ENCODE measurements around the gene AATF.

The AATF gene

GRCh38 chr17:36942631-36943125 lies 6.1 kb upstream of the AATF start:
- FAIRE-seq, result no peak

GRCh38 chr17:36943250-36944191 lies 5.2 kb upstream of the AATF start:
- FAIRE-seq, result no peak

- FAIRE-seq, result no peak
These were observed 4.2 kb upstream of the AATF start for GRCh38 chr17:36944553-36944952.

GRCh38 chr17:36945140-36945539 lies 3.6 kb upstream of the AATF start:
- no peak for FAIRE-seq

- FAIRE-seq, result no peak
These were observed 2.6 kb upstream of the AATF start for GRCh38 chr17:36945959-36946725.

- no peak for FAIRE-seq
These were observed 2.0 kb upstream of the AATF start for GRCh38 chr17:36946726-36947091.

GRCh38 chr17:36947922-36948716 lies 635 bp upstream of the AATF start:
- FAIRE-seq, result no peak

GRCh38 chr17:36949461-36949927 lies 740 bp downstream of the AATF start:
- FAIRE-seq, result no peak

GRCh38 chr17:36950027-36950426 lies 1.3 kb downstream of the AATF start:
- FAIRE-seq, result no peak

GRCh38 chr17:36951084-36951789 lies 2.5 kb downstream of the AATF start:
- FAIRE-seq, result no peak

- no peak for FAIRE-seq
These were observed 22.8 kb downstream of the AATF start for GRCh38 chr17:36971508-36971907.

GRCh38 chr17:36972186-36972700 lies 23.5 kb downstream of the AATF start:
- FAIRE-seq, result no peak

- no peak for FAIRE-seq
These were observed 24.2 kb downstream of the AATF start for GRCh38 chr17:36972905-36973304.

- no peak for FAIRE-seq
These were observed 27.3 kb downstream of the AATF start for GRCh38 chr17:36975922-36976515.

GRCh38 chr17:36977066-36977465 lies 28.3 kb downstream of the AATF start:
- no peak for FAIRE-seq

GRCh38 chr17:36977568-36977967 lies 28.8 kb downstream of the AATF start:
- FAIRE-seq, result no peak

- no peak for FAIRE-seq
These were observed 30.2 kb downstream of the AATF start for GRCh38 chr17:36978810-36979564.

GRCh38 chr17:36979565-36979941 lies 30.8 kb downstream of the AATF start:
- FAIRE-seq, result no peak

GRCh38 chr17:36980280-36980761 lies 31.6 kb downstream of the AATF start:
- no peak for FAIRE-seq

GRCh38 chr17:36983618-36984017 lies 34.9 kb downstream of the AATF start:
- no peak for FAIRE-seq

- FAIRE-seq, result no peak
These were observed 40.4 kb downstream of the AATF start for GRCh38 chr17:36989173-36989572.

Data from islet of Langerhans (tissue), 1 donor.